ENCODE results near the gene INPP4A.

GRCh38 chr2:98484121-98484557 lies 39.5 kb downstream of the INPP4A start:
- TF ChIP-seq, protein P1, sequence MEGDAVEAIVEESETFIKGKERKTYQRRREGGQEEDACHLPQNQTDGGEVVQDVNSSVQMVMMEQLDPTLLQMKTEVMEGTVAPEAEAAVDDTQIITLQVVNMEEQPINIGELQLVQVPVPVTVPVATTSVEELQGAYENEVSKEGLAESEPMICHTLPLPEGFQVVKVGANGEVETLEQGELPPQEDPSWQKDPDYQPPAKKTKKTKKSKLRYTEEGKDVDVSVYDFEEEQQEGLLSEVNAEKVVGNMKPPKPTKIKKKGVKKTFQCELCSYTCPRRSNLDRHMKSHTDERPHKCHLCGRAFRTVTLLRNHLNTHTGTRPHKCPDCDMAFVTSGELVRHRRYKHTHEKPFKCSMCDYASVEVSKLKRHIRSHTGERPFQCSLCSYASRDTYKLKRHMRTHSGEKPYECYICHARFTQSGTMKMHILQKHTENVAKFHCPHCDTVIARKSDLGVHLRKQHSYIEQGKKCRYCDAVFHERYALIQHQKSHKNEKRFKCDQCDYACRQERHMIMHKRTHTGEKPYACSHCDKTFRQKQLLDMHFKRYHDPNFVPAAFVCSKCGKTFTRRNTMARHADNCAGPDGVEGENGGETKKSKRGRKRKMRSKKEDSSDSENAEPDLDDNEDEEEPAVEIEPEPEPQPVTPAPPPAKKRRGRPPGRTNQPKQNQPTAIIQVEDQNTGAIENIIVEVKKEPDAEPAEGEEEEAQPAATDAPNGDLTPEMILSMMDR (IDR thresholded peaks at IDR 0.05; ENCODE audit: poor library complexity): no peak
- no peak for TF ChIP-seq EZH2 (IDR thresholded peaks at IDR 0.05; ENCODE audit: borderline replicate concordance)

Data from hepatocyte (in vitro differentiated cells).